B cell (primary cell): Measurements from ENCODE around the gene GIGYF2. TPM values are rescaled to one million over a fixed set of nuclear protein-coding genes. Genes with fewer than 3 reads are reported as not detected.

Experiments used
- ATAC-seq: fragments of 200-7000 bp; cut with Tn5 transposase; one replicate; pipeline ENCODE4 v1.10.0; 2021; ENCODE audit warnings: low read depth, mild to moderate bottlenecking, moderate number of reproducible peaks, moderate library complexity
- CTCF ChIA-PET: fragments of 350-600 bp; sonication (Branson Sonifier 250); formaldehyde crosslinking; loops from one replicate; lab custom pipeline; 2021; ENCODE audit warnings: antibody characterized with exemption, inconsistent platforms; lab: Charles Lee
- POLR2A ChIA-PET: fragments of 350-600 bp; sonication (Branson Sonifier 250); formaldehyde crosslinking; loops from one replicate; lab custom pipeline; 2021; ENCODE audit warnings: antibody characterized with exemption; lab: Charles Lee
- DNase-seq: peaks from one replicate; pipeline ENCODE4 v3.0.0; 2013
- H2AFZ ChIP-seq: 2 replicates; pipeline ENCODE4 v1.6.1; 2012; ENCODE audit warnings: mild to moderate bottlenecking, low read depth, low read length; ENCODE audit not compliant: insufficient read depth, poor library complexity, severe bottlenecking
- H3K27ac ChIP-seq, 2 donors: 1 replicate in 1 of 2; 2 replicates in 1 of 2; pipeline ENCODE4 v1.5.1; 2012 to 2013; ENCODE audit warnings: low read length in 2 of 2, mild to moderate bottlenecking in 2 of 2, moderate library complexity in 1 of 2
- H3K27me3 ChIP-seq, 4 experiments: fragments of 200-600 bp in 1 of 4; sonication (generic) in 1 of 4; replicated peaks in 1 of 4; 1 replicate in 2 of 4; 2 replicates in 2 of 4; pipeline versions ENCODE4 v1.6.1 to v1.7.0; 2013 to 2016; ENCODE audit warnings: low read length in 3 of 4, mild to moderate bottlenecking in 2 of 4, mixed read lengths in 1 of 4, moderate library complexity in 1 of 4; ENCODE audit not compliant: insufficient read depth in 4 of 4, control insufficient read depth in 3 of 4; ENCODE audit errors: control extremely low read depth in 1 of 4
- H3K36me3 ChIP-seq, 2 experiments: replicated peaks in 1 of 2; 1 replicate in 1 of 2; 2 replicates in 1 of 2; pipeline versions ENCODE4 v1.6.1 to v1.7.1; 2013; ENCODE audit warnings: low read length in 1 of 2; ENCODE audit not compliant: insufficient read depth in 2 of 2, control insufficient read depth in 1 of 2; ENCODE audit errors: control extremely low read depth in 1 of 2, extremely low read depth in 1 of 2
- H3K4me1 ChIP-seq, 2 donors: fragments of 200-600 bp in 1 of 2; sonication (generic) in 1 of 2; 1 replicate in 1 of 2; 2 replicates in 1 of 2; pipeline versions ENCODE4 v1.5.1 to v1.6.1; 2013 to 2017; ENCODE audit warnings: low read length in 2 of 2; ENCODE audit not compliant: control insufficient read depth in 2 of 2, insufficient read depth in 2 of 2
- H3K4me2 ChIP-seq: replicated peaks from 2 replicates; pipeline ENCODE3; 2012; ENCODE audit warnings: mild to moderate bottlenecking, low read depth, low read length; ENCODE audit not compliant: poor library complexity, severe bottlenecking
- H3K4me3 ChIP-seq, 5 experiments: fragments of 200-600 bp in 1 of 5; sonication (generic) in 1 of 5; 1 replicate in 3 of 5; 2 replicates in 2 of 5; pipeline versions ENCODE4 v1.5.1 to v1.7.0; 2011 to 2016; ENCODE audit warnings: low read length in 4 of 5, mild to moderate bottlenecking in 4 of 5, low read depth in 2 of 5, control low read depth in 1 of 5, moderate library complexity in 1 of 5; ENCODE audit not compliant: insufficient read depth in 1 of 5; ENCODE audit errors: control extremely low read depth in 1 of 5, extremely low read depth in 1 of 5
- H3K79me2 ChIP-seq: fragments of 200-600 bp; sonication (generic); one replicate; pipeline ENCODE4 v1.6.0; 2016; ENCODE audit warnings: low read length; ENCODE audit not compliant: control insufficient read depth, insufficient read depth
- H3K9ac ChIP-seq: fragments of 200-600 bp; sonication (generic); 2 replicates; pipeline ENCODE4 v1.6.1; 2017; ENCODE audit warnings: mild to moderate bottlenecking, low read length, moderate library complexity
- H3K9me3 ChIP-seq, 3 donors: one replicate each; pipeline versions ENCODE4 v1.6.1 to v1.7.1; 2013; ENCODE audit warnings: low read length in 2 of 3; ENCODE audit not compliant: control insufficient read depth in 2 of 3, insufficient read depth in 1 of 3; ENCODE audit errors: control extremely low read depth in 1 of 3
- H4K20me1 ChIP-seq: 2 replicates; pipeline ENCODE4 v1.6.0; 2012; ENCODE audit warnings: mild to moderate bottlenecking, low read length; ENCODE audit not compliant: insufficient read depth, control insufficient read depth, poor library complexity, severe bottlenecking
- H3K27ac Mint-ChIP-seq: one replicate; pipeline ENCODE4 v1.8.0; 2021; ENCODE audit warnings: mixed read lengths
- H3K27me3 Mint-ChIP-seq: one replicate; pipeline ENCODE4 v1.8.0; 2021; ENCODE audit warnings: mixed read lengths
- H3K4me1 Mint-ChIP-seq: one replicate; pipeline ENCODE4 v1.8.0; 2021; ENCODE audit warnings: mixed read lengths
- H3K4me3 Mint-ChIP-seq: one replicate; pipeline ENCODE4 v1.8.0; 2021; ENCODE audit warnings: mixed read lengths
- H3K9me3 Mint-ChIP-seq: one replicate; pipeline ENCODE4 v1.8.0; 2022; ENCODE audit warnings: mixed read lengths; ENCODE audit not compliant: insufficient read depth
- CTCF ChIP-seq: fragments of 200-600 bp; IDR thresholded peaks from one replicate; pipeline ENCODE4 v1.8.0; 2022; ENCODE audit warnings: antibody characterized with exemption, mild to moderate bottlenecking
- EZH2 ChIP-seq: IDR thresholded peaks from 2 replicates; pipeline ENCODE4 v1.6.1; 2012; ENCODE audit warnings: borderline replicate concordance, low read depth, mild to moderate bottlenecking, moderate library complexity, low read length; ENCODE audit not compliant: insufficient read depth, poor library complexity, severe bottlenecking
- WGBS: methylation state at CpG from one replicate; pipeline ENCODE4 v1.1.5; 2013; ENCODE audit warnings: missing lambda C conversion rate; ENCODE audit not compliant: insufficient coverage; 5-methylcytosine and 5-hydroxymethylcytosine counted together
- intact Hi-C: fragments of 100-400 bp; cut with micrococcal nuclease; formaldehyde crosslinking; loops from one replicate; pipeline ENCODE4 v1.10.0; 2022
- polyA plus RNA-seq: library from polyadenylated mRNA; depleted of rRNA; stranded (reverse); fragments of >200 nt; gene quantifications from 2 replicates; pipeline ENCODE4 v1.2.3, GENCODE V29; 2012
- total RNA-seq, 2 donors: library from RNA; stranded (reverse); fragments of 120-200 nt in 1 of 2; gene quantifications; 1 replicate in 1 of 2; 2 replicates in 1 of 2; pipeline versions ENCODE4 v1.2.3 to v1.2.4, GENCODE V29; 2013 to 2022

Gene GIGYF2
- total and polyA plus RNA-seq, 2 donors (not counting 1 experiment from before 2014, with no cell fraction given) = 7.2 to 108 TPM

- no peak overlapping the region for H3K4me2 ChIP-seq
- ChIA-PET POLR2A (no interaction called here), CTCF (no interaction called here)
- no peak overlapping the region for H3K9ac ChIP-seq
- H3K79me2 ChIP-seq = no peaks in the 10 kb centered on the region
- H3K4me3 Mint-ChIP-seq = no peak overlapping the region
- no peak overlapping the region for H2AFZ ChIP-seq
- H3K27me3 Mint-ChIP-seq = no peaks in the 10 kb centered on the region
- no peaks in the 10 kb centered on the region for H3K4me1 ChIP-seq
- H3K4me1 Mint-ChIP-seq = peaks cover 5% of the 10 kb centered on the region
- no peaks in the 10 kb centered on the region for H3K9me3 ChIP-seq
- no peaks in the 10 kb centered on the region for H3K27me3 ChIP-seq
- peaks cover 0 to 8% of the 10 kb centered on the region in 2 experiments for H3K36me3 ChIP-seq
- no peak overlapping the region for H3K27ac ChIP-seq
- ATAC-seq (no peak), DNase-seq (no peak)
- 100% methylated on average over 1 of the region's 1 CpG for WGBS
- intact Hi-C loops = no loop called here
- H3K27ac Mint-ChIP-seq = no peak overlapping the region
- TF ChIP-seq CTCF (no peak), EZH2 (no peak)
- no peak overlapping the region for H3K4me3 ChIP-seq
- H3K9me3 Mint-ChIP-seq = no peaks in the 10 kb centered on the region
- H4K20me1 ChIP-seq = no peaks in the 10 kb centered on the region
Measured at GRCh38 chr2:232779934-232780333, 82.8 kb downstream of the GIGYF2 start.

- ATAC-seq (no peak), DNase-seq (no peak)
- no peaks in the 10 kb centered on the region for H3K9me3 ChIP-seq
- TF ChIP-seq EZH2 = no peak
- no peaks in the 10 kb centered on the region for H3K27me3 Mint-ChIP-seq
- intact Hi-C loops = no loop called here
- no peaks in the 10 kb centered on the region for H3K9me3 Mint-ChIP-seq
- peaks cover 0 to 11% of the 10 kb centered on the region in 2 experiments for H3K36me3 ChIP-seq
- no peak overlapping the region for H3K4me3 Mint-ChIP-seq
- H3K27ac Mint-ChIP-seq = peak overlapping the region; percentile 37
- ChIA-PET POLR2A (no interaction called here), CTCF (no interaction called here)
- no peak overlapping the region for H3K4me3 ChIP-seq
- H3K4me1 ChIP-seq = no peaks in the 10 kb centered on the region
- no peaks in the 10 kb centered on the region for H4K20me1 ChIP-seq
- H3K79me2 ChIP-seq = peaks cover 5% of the 10 kb centered on the region
- no peak overlapping the region for H3K4me2 ChIP-seq
- no peaks in the 10 kb centered on the region for H3K27me3 ChIP-seq
- no peak overlapping the region for H3K27ac ChIP-seq
- H3K9ac ChIP-seq = no peak overlapping the region
- H3K4me1 Mint-ChIP-seq = peaks cover 5% of the 10 kb centered on the region
- H2AFZ ChIP-seq = no peak overlapping the region
Measured at GRCh38 chr2:232781765-232782164, 84.6 kb downstream of the GIGYF2 start.
